ENCODE data around the gene SUN5. TPM values are rescaled to one million over a fixed set of nuclear protein-coding genes. Genes with fewer than 3 reads are reported as not detected.

SUN5 gene
- total and polyA plus RNA-seq, 2 donors (not counting 3 experiments of a cell fraction or from before 2014, with no cell fraction given), result not detected

DNA sequence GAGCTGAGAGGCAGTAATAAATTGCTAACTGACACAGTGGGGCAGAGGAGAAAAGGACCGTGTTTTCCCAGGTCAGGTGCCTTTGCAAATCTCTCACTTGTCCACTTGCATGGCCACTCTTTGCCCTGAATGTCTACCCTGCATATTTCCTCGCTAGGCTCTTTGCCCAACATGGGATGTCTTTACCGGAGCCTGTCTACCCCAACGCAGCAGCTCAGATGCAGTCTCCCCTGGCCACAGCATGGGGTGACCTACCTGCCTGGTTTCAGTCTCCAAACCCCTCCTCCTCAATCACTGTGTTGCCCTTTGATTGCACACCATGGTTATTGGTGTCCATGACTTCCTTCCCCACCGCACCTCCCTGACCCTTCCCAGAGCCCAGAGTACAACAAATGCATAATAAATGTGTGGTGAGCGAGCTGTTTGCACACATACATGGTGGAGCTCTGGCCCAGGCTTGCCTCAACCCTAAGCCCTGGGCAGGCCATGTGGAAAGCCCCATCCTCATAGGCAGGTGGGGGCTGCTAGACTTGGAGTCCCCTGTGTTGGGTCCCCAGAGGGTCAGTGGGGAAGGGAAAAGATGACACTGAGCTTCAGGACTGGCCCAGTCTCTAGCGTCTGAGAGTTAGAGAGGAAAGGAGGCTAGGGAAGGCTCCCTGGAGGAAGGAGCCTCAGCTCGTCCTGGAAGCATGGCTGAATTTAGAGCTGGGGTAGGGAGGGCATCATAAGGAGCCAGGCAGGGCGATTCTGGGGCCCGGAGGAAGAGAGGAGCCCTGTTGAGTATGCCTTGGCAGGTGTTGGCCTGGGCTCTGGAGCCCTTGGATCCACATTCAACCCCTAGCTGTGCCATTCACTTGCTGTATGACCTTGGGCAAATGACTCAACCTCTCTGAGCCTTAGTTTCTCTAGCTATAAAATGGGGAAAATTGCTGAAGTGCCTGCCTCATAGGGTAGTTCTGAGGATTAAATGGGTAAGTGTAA, 22.8 kb upstream of the SUN5 start:
- dilution Hi-C loops (cut with MboI; ENCODE audit: extremely low pct_ligation_motif_present, low sequenced_read_pairs) (no loop called here), intact Hi-C loops (cut with micrococcal nuclease) (no loop called here)
- Histone ChIP-seq H3K36me3 (ENCODE audit: control insufficient read depth in 2 of 2, extremely low read depth in 1 of 2, insufficient read depth in 2 of 2, low read length in 2 of 2) (no peaks in the 10 kb centered on the region), H3K9ac (replicated peaks; ENCODE audit: extremely low read depth, insufficient read depth, low read length) (no peak overlapping the region), H2AFZ (ENCODE audit: low read depth, low read length) (no peak overlapping the region), H3K9me1 (replicated peaks; ENCODE audit: control insufficient read depth, extremely low read depth, insufficient read depth, low read length) (no peaks in the 10 kb centered on the region), H3K4me2 (ENCODE audit: insufficient read depth, low read length) (no peak overlapping the region), H3K27ac (ENCODE audit: insufficient read depth, low read depth, low read length) (no peak overlapping the region), H4K20me1 (replicated peaks; ENCODE audit: control insufficient read depth, extremely low read depth, insufficient read depth, low read length) (no peaks in the 10 kb centered on the region), H3K4me3 (replicated peaks in 1 of 3; ENCODE audit: insufficient read depth in 1 of 3, low read depth in 1 of 3, low read length in 3 of 3) (no peak overlapping the region), H3K4me1 (ENCODE audit: control insufficient read depth, extremely low read depth, insufficient read depth, low read length) (no peaks in the 10 kb centered on the region), H3K27me3 (ENCODE audit: control insufficient read depth in 2 of 2, insufficient read depth in 2 of 2, low read length in 2 of 2) (no peaks in the 10 kb centered on the region), H3K79me2 (ENCODE audit: control insufficient read depth, insufficient read depth, low read length) (no peaks in the 10 kb centered on the region), H3K9me3 (replicated peaks; ENCODE audit: control insufficient read depth, insufficient read depth, low read length) (no peaks in the 10 kb centered on the region)
- FAIRE-seq, result no peak
- TF ChIP-seq POLR2A (IDR thresholded peaks at IDR 0.05; ENCODE audit: low read depth, low read length), result no peak
- DNase-seq (ENCODE audit: low read depth, low spot score), result no peak
- CTCF ChIA-PET, result no interaction called here
- no TSS peak for BruUV-seq (replicated peaks)
- POLR2A ChIA-PET, result no interaction called here

DNA sequence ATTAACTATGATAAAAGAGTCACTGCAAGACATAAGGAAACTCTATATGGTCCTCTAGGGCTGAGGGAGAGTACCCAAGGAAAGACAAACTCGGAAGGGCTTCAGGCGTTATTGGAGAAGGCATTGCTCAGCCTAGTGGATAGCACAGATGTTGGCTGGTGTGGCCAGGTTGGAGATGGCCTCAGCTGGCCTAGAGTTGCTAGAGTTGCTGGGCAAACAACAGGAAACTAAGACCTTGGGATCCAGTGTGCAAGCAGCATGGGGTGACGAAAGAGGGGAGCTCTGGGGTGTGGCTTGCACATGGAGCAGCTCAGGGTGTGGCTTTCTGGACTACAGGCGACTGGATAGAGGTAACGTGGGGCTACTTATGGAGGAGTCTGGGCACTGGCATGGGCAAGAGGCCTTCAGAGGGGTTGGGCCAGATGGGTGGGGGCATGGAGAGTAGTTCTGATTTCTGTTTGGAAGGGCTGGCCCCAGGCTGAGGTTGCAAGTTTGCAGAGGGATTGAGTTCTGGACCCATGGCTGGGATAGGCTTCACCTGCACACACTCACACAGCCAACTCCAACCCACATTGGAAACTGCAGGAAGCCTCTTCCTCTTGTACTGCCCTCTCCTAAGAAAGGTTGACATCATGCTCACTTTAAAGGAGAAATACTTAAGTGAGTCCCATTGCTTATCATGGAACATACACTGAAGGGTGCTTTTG, 22.0 kb upstream of the SUN5 start:
- H4K20me1 ChIP-seq (replicated peaks; ENCODE audit: control insufficient read depth, extremely low read depth, insufficient read depth, low read length), result no peaks in the 10 kb centered on the region
- no peak for FAIRE-seq

More for the DNA sequence above, 22.0 kb upstream of the SUN5 start:
- ChIA-PET CTCF (no interaction called here), POLR2A (no interaction called here)
- no peak overlapping the region for H3K4me3 ChIP-seq (replicated peaks in 1 of 3; ENCODE audit: insufficient read depth in 1 of 3, low read depth in 1 of 3, low read length in 3 of 3)
- no peaks in the 10 kb centered on the region for H3K4me1 ChIP-seq (ENCODE audit: control insufficient read depth, extremely low read depth, insufficient read depth, low read length)
- H2AFZ ChIP-seq (ENCODE audit: low read depth, low read length), result no peak overlapping the region
- intact Hi-C loops (cut with micrococcal nuclease), result no loop called here
- H3K79me2 ChIP-seq (ENCODE audit: control insufficient read depth, insufficient read depth, low read length), result no peaks in the 10 kb centered on the region
- TF ChIP-seq, protein P1, sequence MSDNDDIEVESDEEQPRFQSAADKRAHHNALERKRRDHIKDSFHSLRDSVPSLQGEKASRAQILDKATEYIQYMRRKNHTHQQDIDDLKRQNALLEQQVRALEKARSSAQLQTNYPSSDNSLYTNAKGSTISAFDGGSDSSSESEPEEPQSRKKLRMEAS (IDR thresholded peaks at IDR 0.05; ENCODE audit: insufficient read depth, insufficient read length), result no peak
- TF ChIP-seq FOS (IDR thresholded peaks at IDR 0.05; ENCODE audit: borderline replicate concordance, insufficient read depth, low read length) (no peak), POLR2AphosphoS5 (IDR thresholded peaks at IDR 0.05; ENCODE audit: insufficient read depth, low read depth, low read length) (no peak), JUN (IDR thresholded peaks at IDR 0.05; ENCODE audit: borderline replicate concordance, insufficient read depth, insufficient read length, low read depth) (no peak), MYC (IDR thresholded peaks at IDR 0.05; ENCODE audit: low read depth, low read length) (no peak), POLR2A (IDR thresholded peaks at IDR 0.05; ENCODE audit: low read depth, low read length) (no peak), GATA2 (IDR thresholded peaks at IDR 0.05; ENCODE audit: insufficient read depth, insufficient read length, low read depth, low read length) (no peak), EZH2 (IDR thresholded peaks at IDR 0.05; ENCODE audit: borderline replicate concordance, low read depth, low read length, severe bottlenecking) (no peak)
- TF ChIP-seq, protein P2, sequence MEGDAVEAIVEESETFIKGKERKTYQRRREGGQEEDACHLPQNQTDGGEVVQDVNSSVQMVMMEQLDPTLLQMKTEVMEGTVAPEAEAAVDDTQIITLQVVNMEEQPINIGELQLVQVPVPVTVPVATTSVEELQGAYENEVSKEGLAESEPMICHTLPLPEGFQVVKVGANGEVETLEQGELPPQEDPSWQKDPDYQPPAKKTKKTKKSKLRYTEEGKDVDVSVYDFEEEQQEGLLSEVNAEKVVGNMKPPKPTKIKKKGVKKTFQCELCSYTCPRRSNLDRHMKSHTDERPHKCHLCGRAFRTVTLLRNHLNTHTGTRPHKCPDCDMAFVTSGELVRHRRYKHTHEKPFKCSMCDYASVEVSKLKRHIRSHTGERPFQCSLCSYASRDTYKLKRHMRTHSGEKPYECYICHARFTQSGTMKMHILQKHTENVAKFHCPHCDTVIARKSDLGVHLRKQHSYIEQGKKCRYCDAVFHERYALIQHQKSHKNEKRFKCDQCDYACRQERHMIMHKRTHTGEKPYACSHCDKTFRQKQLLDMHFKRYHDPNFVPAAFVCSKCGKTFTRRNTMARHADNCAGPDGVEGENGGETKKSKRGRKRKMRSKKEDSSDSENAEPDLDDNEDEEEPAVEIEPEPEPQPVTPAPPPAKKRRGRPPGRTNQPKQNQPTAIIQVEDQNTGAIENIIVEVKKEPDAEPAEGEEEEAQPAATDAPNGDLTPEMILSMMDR (IDR thresholded peaks at IDR 0.05; ENCODE audit: extremely low read depth in 1 of 2, insufficient read depth in 1 of 2, low read depth in 1 of 2, low read length in 2 of 2), result no peak
- H3K9me1 ChIP-seq (replicated peaks; ENCODE audit: control insufficient read depth, extremely low read depth, insufficient read depth, low read length), result no peaks in the 10 kb centered on the region
- H3K27me3 ChIP-seq (ENCODE audit: control insufficient read depth in 2 of 2, insufficient read depth in 2 of 2, low read length in 2 of 2), result no peaks in the 10 kb centered on the region
- no peak overlapping the region for H3K9ac ChIP-seq (replicated peaks; ENCODE audit: extremely low read depth, insufficient read depth, low read length)
- H3K4me2 ChIP-seq (ENCODE audit: insufficient read depth, low read length), result no peak overlapping the region
- no TSS peak for BruUV-seq (replicated peaks)
- H3K27ac ChIP-seq (ENCODE audit: insufficient read depth, low read depth, low read length), result no peak overlapping the region
- dilution Hi-C loops (cut with MboI; ENCODE audit: extremely low pct_ligation_motif_present, low sequenced_read_pairs), result no loop called here
- no peak for DNase-seq (ENCODE audit: low read depth, low spot score)
- H3K9me3 ChIP-seq (replicated peaks; ENCODE audit: control insufficient read depth, insufficient read depth, low read length), result no peaks in the 10 kb centered on the region
- no peaks in the 10 kb centered on the region for H3K36me3 ChIP-seq (ENCODE audit: control insufficient read depth in 2 of 2, extremely low read depth in 1 of 2, insufficient read depth in 2 of 2, low read length in 2 of 2)
